Spleen (tissue), 7 donors: ENCODE data around the gene AMBRA1.

Experiments used
- CTCF ChIP-seq, 11 experiments: fragments of 200-600 bp in 7 of 11; fragments of 450-650 bp in 4 of 11; sonication (generic) in 4 of 11; IDR thresholded peaks in 8 of 11; conservative IDR thresholded peaks in 3 of 11; 1 replicate in 7 of 11; 2 replicates in 4 of 11; pipeline versions ENCODE4 v1.4.0 to v1.8.0; 2016 to 2021; ENCODE audit warnings: antibody characterized with exemption in 11 of 11, inconsistent platforms in 4 of 11, mild to moderate bottlenecking in 1 of 11
- POLR2A ChIP-seq, 3 donors: fragments of 450-650 bp; IDR thresholded peaks; one replicate each; pipeline ENCODE4 v1.5.1; 2017; ENCODE audit warnings: antibody characterized with exemption in 3 of 3, mild to moderate bottlenecking in 1 of 3
- donor health status: DM: no; HTN: no; CAD: no; lungs with moderate emphysema.
- donor health status: DM: no; HTN: no; CAD: no.
- donor health status: DM: no; HTN: no; CAD: no.

- TF ChIP-seq CTCF (IDR thresholded peaks at IDR 0.05 in 8 of 11, conservative IDR thresholded peaks at IDR 0.05 in 3 of 11) (no peak), POLR2A (IDR thresholded peaks at IDR 0.05) (no peak)
Measured at GRCh38 chr11:46461461-46461927, 132.3 kb downstream of the AMBRA1 start.
